Measurements from ENCODE around the gene RNF31. TPM values are rescaled to one million over a fixed set of nuclear protein-coding genes. Genes with fewer than 3 reads are reported as not detected.

The RNF31 gene
- total RNA-seq: 24.2 and 25.6 TPM in 2 replicates

DNA sequence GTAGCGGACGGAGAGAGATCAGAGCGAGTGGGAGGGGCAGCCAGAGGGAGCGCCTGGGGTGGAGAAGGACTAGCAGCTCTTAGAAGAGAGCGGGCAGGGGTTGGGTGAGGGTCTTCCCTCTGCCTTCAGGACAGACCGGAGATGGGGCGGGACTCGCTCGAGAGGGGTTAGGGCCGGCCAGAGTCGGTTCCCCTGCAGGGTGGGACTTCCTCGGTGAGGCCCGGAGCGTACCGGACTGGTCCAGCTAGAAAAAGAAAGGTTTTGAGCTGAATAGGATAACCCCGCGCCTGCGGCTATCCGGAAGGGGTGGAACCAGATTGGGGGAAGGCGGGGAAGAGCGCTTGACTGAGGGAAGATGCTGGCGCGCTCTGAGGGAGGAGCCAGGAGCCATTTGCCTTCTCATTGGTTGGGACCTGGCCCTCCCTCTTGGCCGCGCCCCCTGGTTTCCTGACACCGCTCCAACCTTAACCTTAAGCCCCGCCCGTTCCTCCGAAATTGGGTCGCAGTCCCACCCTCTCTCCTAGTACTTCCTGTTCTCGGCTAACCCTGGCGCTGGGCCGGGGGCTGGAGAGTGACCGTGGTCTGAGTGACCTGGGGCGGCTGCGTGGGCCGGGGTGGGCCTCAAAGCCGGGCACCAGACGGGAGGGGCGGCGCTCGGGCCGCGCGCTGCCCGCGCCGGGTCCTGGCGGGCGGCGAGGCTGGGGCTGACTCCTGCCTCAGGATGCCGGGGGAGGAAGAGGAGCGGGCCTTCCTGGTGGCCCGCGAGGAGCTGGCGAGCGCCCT is at the start of gene RNF31:
Gene RNF31, plus strand, starts transcription at position 521 of the 783 bp plus-strand sequence. Its CDS starts 201 bp downstream, at position 722.

DNA sequence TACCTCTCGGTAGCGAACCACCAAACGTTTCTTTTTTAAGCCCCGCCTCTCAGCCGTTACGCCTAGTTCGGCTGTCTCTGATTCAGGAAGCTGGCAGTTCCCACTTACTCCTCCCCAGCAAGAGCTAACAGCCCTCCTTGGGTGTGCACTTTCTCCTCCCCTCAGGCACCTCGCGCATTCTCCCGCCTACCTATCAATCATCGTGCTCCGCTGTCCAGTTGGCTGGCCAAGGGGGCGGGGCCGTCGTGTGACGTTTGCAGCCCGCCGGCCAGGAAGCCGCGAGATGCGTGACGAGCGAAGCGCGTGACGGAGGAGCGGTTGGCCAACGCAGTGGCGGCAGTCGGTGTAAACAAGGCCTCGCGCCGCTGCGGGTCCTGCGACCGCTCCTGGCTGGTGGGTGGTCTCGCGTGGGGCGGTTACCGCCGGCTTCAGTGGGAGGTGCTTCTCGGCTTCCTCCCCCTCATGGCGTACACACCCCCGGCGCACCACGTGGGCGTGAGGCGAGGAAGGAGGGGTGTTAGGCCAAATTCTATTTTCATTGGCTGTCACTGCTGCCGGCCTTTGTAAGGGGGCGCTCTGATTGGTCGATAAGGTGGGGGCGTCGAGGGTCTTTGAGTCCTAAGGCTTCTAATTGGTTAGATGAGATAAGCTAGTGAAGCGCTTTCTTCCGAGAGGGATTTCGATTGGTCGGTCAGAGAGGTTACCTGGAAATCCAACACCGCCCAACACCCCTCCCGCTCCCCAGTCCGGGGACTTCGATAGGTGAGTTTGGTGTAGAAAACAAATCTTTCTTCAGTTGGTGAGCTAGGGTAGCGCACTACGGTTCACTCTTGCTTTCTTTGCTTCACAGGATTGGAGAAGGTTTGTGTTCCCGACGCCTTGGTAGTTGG is 32.5 kb upstream of the RNF31 start, which contains the start of the genes DCAF11 and NRL:
Gene DCAF11, plus strand, starts transcription at position 246 of the 890 bp plus-strand sequence. CDS start 818 bp downstream, outside the sequence.
Gene NRL, minus strand, starts transcription at position 418 of the 890 bp plus-strand sequence. CDS start 32,101 bp downstream, outside the sequence.

DNA sequence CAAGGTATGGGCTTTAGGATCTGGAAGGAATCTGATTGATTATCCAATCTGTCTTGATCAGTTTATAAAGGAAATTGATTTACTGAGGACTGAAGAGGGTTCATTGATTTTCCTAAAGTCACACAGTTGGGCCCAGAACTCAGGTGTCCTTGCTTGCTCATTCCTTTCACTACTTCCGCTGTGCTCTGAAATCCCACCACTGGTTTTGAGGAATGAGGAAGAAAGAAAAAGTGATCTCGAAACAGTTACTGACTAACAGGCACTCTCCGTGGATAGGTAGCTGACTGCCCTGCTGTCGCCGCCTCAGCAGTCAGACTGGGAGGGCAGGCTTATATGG is 16.9 kb upstream of the RNF31 start, which contains the start of gene FITM1:
Gene FITM1, plus strand, starts transcription at position 280 of the 337 bp plus-strand sequence. CDS start 905 bp downstream, outside the sequence.

GRCh38 chr14:24135834-24136683 is 11.2 kb upstream of the RNF31 start, which contains the start of gene PSME1:
Gene PSME1, plus strand, starts transcription at chr14:24136194. Its CDS starts 69 bp downstream, at chr14:24136263.

DNA sequence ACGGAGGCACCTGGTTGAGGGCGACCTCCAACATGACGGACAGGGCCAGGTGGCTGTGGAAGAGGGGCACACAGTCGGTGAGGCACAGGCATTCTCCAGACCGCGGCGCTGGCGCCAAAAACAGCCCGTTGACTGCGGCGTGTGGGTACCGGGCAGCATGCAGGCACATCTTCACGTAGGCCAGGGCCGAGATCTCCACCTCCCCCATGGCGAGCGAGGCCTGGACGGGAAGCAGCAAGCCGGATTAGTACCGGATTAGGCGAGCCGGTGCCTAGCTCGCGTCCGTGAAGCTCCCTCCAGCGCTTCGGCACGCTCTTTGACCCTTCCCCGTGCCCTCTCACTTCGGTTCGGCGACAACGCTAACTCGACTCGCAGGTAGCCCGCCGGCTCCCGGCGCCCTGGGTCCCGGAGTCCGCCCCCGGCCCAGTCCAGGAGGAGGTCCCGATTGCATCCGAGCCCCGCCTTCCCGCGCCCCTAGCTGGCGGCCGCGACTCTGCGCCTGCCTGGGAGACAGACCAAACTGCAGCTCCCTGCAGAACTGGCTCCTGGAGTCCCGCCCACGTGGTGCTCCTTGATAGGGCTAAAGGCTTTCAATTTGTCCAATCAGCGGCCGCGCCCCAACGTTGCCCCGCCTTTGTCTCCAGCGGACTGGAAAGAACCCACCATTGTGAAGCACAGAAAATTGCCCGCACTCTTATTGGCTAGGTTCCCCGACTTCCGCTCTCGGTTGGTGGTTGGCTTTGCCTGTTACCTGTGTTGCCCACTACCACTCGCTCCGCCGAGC is 6.0 kb upstream of the RNF31 start, which contains the start of gene EMC9:
Gene EMC9, minus strand, starts transcription at position 495 of the 784 bp plus-strand sequence. Its CDS starts 287 bp downstream, at position 208.

GRCh38 chr14:24146453-24146977 is 783 bp upstream of the RNF31 start, which contains the start of gene PSME2:
Gene PSME2, minus strand, starts transcription at chr14:24146610. Its CDS starts 29 bp downstream, at chr14:24146581.

GRCh38 chr14:24160850-24161804 is 13.8 kb downstream of the RNF31 start, which contains the start of gene IRF9:
Gene IRF9, plus strand, starts transcription at chr14:24161265. Its CDS starts 880 bp downstream, at chr14:24162145.

GRCh38 chr14:24171422-24172260 is 24.3 kb downstream of the RNF31 start, which contains the start of gene REC8:
Gene REC8, plus strand, starts transcription at chr14:24172080. Its CDS starts 473 bp downstream, at chr14:24172553.

DNA sequence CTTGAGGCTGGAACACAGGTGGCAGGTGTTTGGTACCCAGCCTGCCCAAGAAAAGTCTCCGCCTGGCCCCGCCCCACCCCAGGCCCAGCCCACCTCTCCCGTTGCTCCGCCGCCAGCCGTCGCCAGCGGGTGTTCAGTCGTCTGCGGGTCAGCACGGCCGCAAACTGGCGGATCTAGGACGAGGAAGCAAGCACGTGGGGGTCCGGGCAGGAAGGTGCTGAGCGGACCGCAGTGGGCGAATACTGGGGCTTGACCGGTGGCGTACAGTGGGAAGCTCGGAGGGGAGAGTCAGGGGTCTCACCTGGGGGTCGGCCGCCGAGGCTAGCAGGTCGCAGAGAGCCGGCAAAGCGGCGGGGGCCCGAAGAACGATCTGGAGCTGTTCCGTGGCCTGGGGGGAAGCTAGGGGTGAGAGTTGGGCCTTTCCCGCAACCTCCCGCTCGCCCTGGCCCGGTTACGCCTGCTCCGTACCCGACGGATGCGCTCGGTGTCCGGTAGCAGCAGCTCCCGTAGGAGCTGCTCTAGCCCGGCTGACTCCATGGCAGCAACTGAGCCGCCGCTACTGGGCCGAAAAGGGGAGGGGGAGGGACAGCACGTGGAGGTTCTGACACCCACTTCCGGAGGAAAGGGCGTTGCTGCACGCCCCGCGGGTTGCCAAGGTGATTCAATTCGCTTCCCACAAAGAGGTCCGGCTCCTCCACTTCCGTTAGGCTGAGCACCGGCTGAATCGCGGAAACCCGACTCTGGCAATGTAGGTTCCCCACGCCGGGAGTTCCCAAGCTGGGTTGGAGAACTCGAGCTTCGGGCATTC is 41.2 kb downstream of the RNF31 start, which contains the start of gene IPO4:
Gene IPO4, minus strand, starts transcription at position 566 of the 808 bp plus-strand sequence. Its CDS starts 29 bp downstream, at position 537.

GRCh38 chr14:24195186-24196070 is 48.1 kb downstream of the RNF31 start, which contains the start of gene TM9SF1:
Gene TM9SF1, minus strand, starts transcription at chr14:24195441. Its CDS starts 422 bp downstream, at chr14:24195019.

Other genes with a start within 250 kb of the RNF31 start
- 31.2 and 36.6 TPM in 2 replicates for gene DHRS4, start 193.7 kb upstream of the RNF31 start, total RNA-seq
- gene DHRS4L2, start 158.6 kb upstream of the RNF31 start, total RNA-seq: 9.0 and 16.8 TPM in 2 replicates
- gene CARMIL3, start 95.5 kb upstream of the RNF31 start, total RNA-seq: 0.16 TPM in 1 of 2 replicates, not detected in the other
- not detected in 2 replicates for gene CPNE6, start 75.9 kb upstream of the RNF31 start, total RNA-seq
- gene PCK2, start 53.2 kb upstream of the RNF31 start, total RNA-seq: 32.7 and 43.4 TPM in 2 replicates
- gene DCAF11, start 32.7 kb upstream of the RNF31 start, total RNA-seq: 27.5 and 28.7 TPM in 2 replicates
- 0.32 TPM in 1 of 2 replicates, not detected in the other for gene NRL, start 32.5 kb upstream of the RNF31 start, total RNA-seq
- gene FITM1, start 16.8 kb upstream of the RNF31 start, total RNA-seq: 0.32 TPM in 1 of 2 replicates, not detected in the other
- gene PSME1, start 11.3 kb upstream of the RNF31 start, total RNA-seq: 151 and 174 TPM in 2 replicates
- gene EMC9, start 5.9 kb upstream of the RNF31 start, total RNA-seq: 14.4 and 27.4 TPM in 2 replicates
- gene PSME2, start 888 bp upstream of the RNF31 start, total RNA-seq: 44.6 and 52.2 TPM in 2 replicates
- gene IRF9, start 13.8 kb downstream of the RNF31 start, total RNA-seq: 34.2 and 65.2 TPM in 2 replicates
- gene REC8, start 24.6 kb downstream of the RNF31 start, total RNA-seq: 2.9 TPM in 1 of 2 replicates, not detected in the other
- 24.2 and 39.0 TPM in 2 replicates for gene IPO4, start 41.3 kb downstream of the RNF31 start, total RNA-seq
- gene TM9SF1, start 47.9 kb downstream of the RNF31 start, total RNA-seq: 71.5 and 84.7 TPM in 2 replicates
- gene TSSK4, start 58.2 kb downstream of the RNF31 start, total RNA-seq: not detected in 2 replicates
- 34.7 TPM in 2 replicates for gene CHMP4A, start 66.0 kb downstream of the RNF31 start, total RNA-seq
- 6.7 and 9.2 TPM in 2 replicates for gene MDP1, start 68.6 kb downstream of the RNF31 start, total RNA-seq
- 140 and 176 TPM in 2 replicates for gene NEDD8, start 84.9 kb downstream of the RNF31 start, total RNA-seq
- gene GMPR2, start 85.4 kb downstream of the RNF31 start, total RNA-seq: 41.7 and 96.7 TPM in 2 replicates
- gene TINF2, start 95.1 kb downstream of the RNF31 start, total RNA-seq: 42.1 and 42.6 TPM in 2 replicates
- gene TGM1, start 115.7 kb downstream of the RNF31 start, total RNA-seq: 0.16 and 0.72 TPM in 2 replicates
- 25.9 and 39.9 TPM in 2 replicates for gene RABGGTA, start 124.1 kb downstream of the RNF31 start, total RNA-seq
- gene DHRS1, start 152.3 kb downstream of the RNF31 start, total RNA-seq: 11.3 and 19.0 TPM in 2 replicates
- 12.6 and 13.9 TPM in 2 replicates for gene NOP9, start 152.4 kb downstream of the RNF31 start, total RNA-seq
- gene CIDEB, start 160.5 kb downstream of the RNF31 start, total RNA-seq: 0.18 and 2.8 TPM in 2 replicates
- 1.4 and 2.1 TPM in 2 replicates for gene LTB4R2, start 162.6 kb downstream of the RNF31 start, total RNA-seq
- gene LTB4R, start 164.0 kb downstream of the RNF31 start, total RNA-seq: 3.6 and 6.3 TPM in 2 replicates
- gene ADCY4, start 187.6 kb downstream of the RNF31 start, total RNA-seq: 1.8 and 2.3 TPM in 2 replicates
- gene RIPK3, start 192.5 kb downstream of the RNF31 start, total RNA-seq: 0.36 TPM in 1 of 2 replicates, not detected in the other
- 40.0 and 41.9 TPM in 2 replicates for gene NFATC4, start 220.7 kb downstream of the RNF31 start, total RNA-seq